ENCODE results near the gene FAM111A.

FAM111A gene

DNA sequence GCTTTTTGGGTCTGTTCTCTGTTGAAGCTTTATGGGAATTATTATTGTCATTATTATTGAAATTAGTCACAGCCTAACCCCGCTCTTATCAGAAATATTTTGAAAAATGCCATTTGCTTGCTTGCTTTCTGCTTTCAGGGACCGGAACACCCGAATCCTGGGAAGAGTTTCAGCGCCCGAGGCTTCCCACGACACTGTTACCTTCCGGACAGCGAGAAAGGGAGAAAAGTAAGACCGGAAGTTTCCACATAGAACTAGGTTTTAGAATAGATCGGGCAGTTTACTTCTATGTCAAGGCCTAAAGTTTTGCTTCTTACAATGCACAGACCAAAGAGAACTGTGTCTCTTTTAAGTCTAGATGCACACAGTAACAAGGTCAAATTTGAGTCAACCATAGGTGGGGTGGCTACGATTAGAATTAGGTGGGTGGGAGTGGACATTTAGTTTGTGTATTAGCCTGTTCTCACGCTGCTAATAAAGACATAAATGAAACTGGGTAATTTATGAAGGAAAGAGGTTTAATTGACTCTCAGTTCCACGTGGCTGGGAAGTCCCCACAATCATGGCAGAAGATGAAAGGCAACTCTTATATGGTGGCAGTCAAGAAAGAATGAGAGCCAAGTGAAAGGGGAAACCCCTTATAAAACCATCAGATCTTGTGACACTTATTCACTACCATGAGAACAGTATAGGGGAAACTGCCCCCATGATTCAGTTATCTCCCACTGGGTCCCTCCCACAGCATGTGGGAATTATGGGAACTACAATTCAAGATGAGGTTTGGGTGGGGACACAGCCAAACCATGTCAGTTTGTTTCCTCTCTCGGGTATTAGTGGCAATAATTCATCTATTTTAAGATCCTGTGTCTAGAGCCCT is 57.1 kb downstream of the FAM111A start:
- CTCF ChIA-PET, result interaction anchor here (0.7 to 2.7 kb wide), 7 partner anchors 13 to 561 kb away, joined by 3 to 17 read pairs (median 4); partner anchors contain the start of gene DTX4
- POLR2A ChIA-PET, result no interaction called here

GRCh38 chr11:59200423-59200746 is 57.7 kb downstream of the FAM111A start:
- Histone ChIP-seq H3K36me3 (ENCODE audit: control insufficient read depth in 2 of 2, insufficient read depth in 1 of 2, low read length in 2 of 2) (peaks cover 0 to 36% of the 10 kb centered on the region in 2 experiments; a peak in 1 of 3 replicates), H3K4me1 (ENCODE audit: control insufficient read depth, insufficient read depth, low read length) (no peaks in the 10 kb centered on the region), H3K4me3 (ENCODE audit: low read depth, low read length) (no peak overlapping the region), H3K27ac (ENCODE audit: extremely low read depth, low read depth, low read length) (no peak overlapping the region), H3K9me3 (ENCODE audit: control insufficient read depth, insufficient read depth, low read depth, low read length) (no peaks in the 10 kb centered on the region)
- CTCF ChIA-PET, result interaction anchor here (0.9 to 1.9 kb wide), 2 partner anchors 14 to 25 kb away, joined by 3 to 4 read pairs; no protein-coding TSS in a partner anchor
- POLR2A ChIA-PET, result no interaction called here
- TF ChIP-seq, protein P1, sequence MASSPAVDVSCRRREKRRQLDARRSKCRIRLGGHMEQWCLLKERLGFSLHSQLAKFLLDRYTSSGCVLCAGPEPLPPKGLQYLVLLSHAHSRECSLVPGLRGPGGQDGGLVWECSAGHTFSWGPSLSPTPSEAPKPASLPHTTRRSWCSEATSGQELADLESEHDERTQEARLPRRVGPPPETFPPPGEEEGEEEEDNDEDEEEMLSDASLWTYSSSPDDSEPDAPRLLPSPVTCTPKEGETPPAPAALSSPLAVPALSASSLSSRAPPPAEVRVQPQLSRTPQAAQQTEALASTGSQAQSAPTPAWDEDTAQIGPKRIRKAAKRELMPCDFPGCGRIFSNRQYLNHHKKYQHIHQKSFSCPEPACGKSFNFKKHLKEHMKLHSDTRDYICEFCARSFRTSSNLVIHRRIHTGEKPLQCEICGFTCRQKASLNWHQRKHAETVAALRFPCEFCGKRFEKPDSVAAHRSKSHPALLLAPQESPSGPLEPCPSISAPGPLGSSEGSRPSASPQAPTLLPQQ (tag by site-specific recombination; IDR thresholded peaks at IDR 0.05), result no peak
- TF ChIP-seq ZSCAN16 (tag by site-specific recombination; IDR thresholded peaks at IDR 0.05), result no peak
- no peak for TF ChIP-seq TRIM28 (IDR thresholded peaks at IDR 0.05; ENCODE audit: borderline replicate concordance, low read length)
- TF ChIP-seq ZNF23 (tag by site-specific recombination; IDR thresholded peaks at IDR 0.05; ENCODE audit: borderline replicate concordance), result no peak
- TF ChIP-seq ZNF133 (tag by site-specific recombination; IDR thresholded peaks at IDR 0.05), result no peak
- TF ChIP-seq, protein P2, sequence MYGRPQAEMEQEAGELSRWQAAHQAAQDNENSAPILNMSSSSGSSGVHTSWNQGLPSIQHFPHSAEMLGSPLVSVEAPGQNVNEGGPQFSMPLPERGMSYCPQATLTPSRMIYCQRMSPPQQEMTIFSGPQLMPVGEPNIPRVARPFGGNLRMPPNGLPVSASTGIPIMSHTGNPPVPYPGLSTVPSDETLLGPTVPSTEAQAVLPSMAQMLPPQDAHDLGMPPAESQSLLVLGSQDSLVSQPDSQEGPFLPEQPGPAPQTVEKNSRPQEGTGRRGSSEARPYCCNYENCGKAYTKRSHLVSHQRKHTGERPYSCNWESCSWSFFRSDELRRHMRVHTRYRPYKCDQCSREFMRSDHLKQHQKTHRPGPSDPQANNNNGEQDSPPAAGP (tag by site-specific recombination; IDR thresholded peaks at IDR 0.05), result no peak
- TF ChIP-seq, protein P3, sequence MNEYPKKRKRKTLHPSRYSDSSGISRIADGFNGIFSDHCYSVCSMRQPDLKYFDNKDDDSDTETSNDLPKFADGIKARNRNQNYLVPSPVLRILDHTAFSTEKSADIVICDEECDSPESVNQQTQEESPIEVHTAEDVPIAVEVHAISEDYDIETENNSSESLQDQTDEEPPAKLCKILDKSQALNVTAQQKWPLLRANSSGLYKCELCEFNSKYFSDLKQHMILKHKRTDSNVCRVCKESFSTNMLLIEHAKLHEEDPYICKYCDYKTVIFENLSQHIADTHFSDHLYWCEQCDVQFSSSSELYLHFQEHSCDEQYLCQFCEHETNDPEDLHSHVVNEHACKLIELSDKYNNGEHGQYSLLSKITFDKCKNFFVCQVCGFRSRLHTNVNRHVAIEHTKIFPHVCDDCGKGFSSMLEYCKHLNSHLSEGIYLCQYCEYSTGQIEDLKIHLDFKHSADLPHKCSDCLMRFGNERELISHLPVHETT (tag by site-specific recombination; IDR thresholded peaks at IDR 0.05), result no peak
- no peak for TF ChIP-seq ZNF404 (tag by site-specific recombination; IDR thresholded peaks at IDR 0.05)
- TF ChIP-seq ZNF76 (tag by site-specific recombination; IDR thresholded peaks at IDR 0.05; ENCODE audit: borderline replicate concordance, low read depth), result no peak

More for the DNA sequence above, 57.1 kb downstream of the FAM111A start:
- Histone ChIP-seq H3K9me3 (ENCODE audit: control insufficient read depth, insufficient read depth, low read depth, low read length) (no peaks in the 10 kb centered on the region), H3K4me1 (ENCODE audit: control insufficient read depth, insufficient read depth, low read length) (no peaks in the 10 kb centered on the region), H3K4me3 (ENCODE audit: low read depth, low read length) (no peak overlapping the region), H3K27ac (ENCODE audit: extremely low read depth, low read depth, low read length) (no peak overlapping the region), H3K36me3 (ENCODE audit: control insufficient read depth in 2 of 2, insufficient read depth in 1 of 2, low read length in 2 of 2) (peaks cover 0 to 37% of the 10 kb centered on the region in 2 experiments; a peak in 1 of 3 replicates)
- TF ChIP-seq ZNF76 (tag by site-specific recombination; IDR thresholded peaks at IDR 0.05; ENCODE audit: borderline replicate concordance, low read depth), result no peak
- TF ChIP-seq ZNF768 (tag by site-specific recombination; IDR thresholded peaks at IDR 0.05), result no peak
- no peak for TF ChIP-seq ZNF514 (tag by site-specific recombination; IDR thresholded peaks at IDR 0.05)
- TF ChIP-seq ZNF114 (tag by site-specific recombination; IDR thresholded peaks at IDR 0.05), result no peak
- no peak for TF ChIP-seq ZBTB49 (tag by site-specific recombination; IDR thresholded peaks at IDR 0.05; ENCODE audit: low read depth)
- TF ChIP-seq MEIS1 (CRISPR knock-in tag; IDR thresholded peaks at IDR 0.05; ENCODE audit: borderline replicate concordance), result no peak
- no peak for TF ChIP-seq ZNF416 (tag by site-specific recombination; IDR thresholded peaks at IDR 0.05)
- TF ChIP-seq, protein P1 (tag by site-specific recombination; IDR thresholded peaks at IDR 0.05), result no peak
- TF ChIP-seq ZBTB8A (tag by site-specific recombination; IDR thresholded peaks at IDR 0.05), result no peak
- TF ChIP-seq ZNF211 (tag by site-specific recombination; IDR thresholded peaks at IDR 0.05; ENCODE audit: low read depth), result no peak
- TF ChIP-seq ZNF133 (tag by site-specific recombination; IDR thresholded peaks at IDR 0.05), result no peak
- no peak for TF ChIP-seq ZNF701 (tag by site-specific recombination; IDR thresholded peaks at IDR 0.05)
- TF ChIP-seq ZNF571 (tag by site-specific recombination; IDR thresholded peaks at IDR 0.05), result no peak
- TF ChIP-seq MYNN (tag by site-specific recombination; IDR thresholded peaks at IDR 0.05; ENCODE audit: borderline replicate concordance), result no peak
- no peak for TF ChIP-seq ZNF138 (tag by site-specific recombination; IDR thresholded peaks at IDR 0.05; ENCODE audit: borderline replicate concordance)
- TF ChIP-seq KLF9 (tag by site-specific recombination; IDR thresholded peaks at IDR 0.05; ENCODE audit: low read depth), result no peak
- no peak for TF ChIP-seq KLF8 (tag by site-specific recombination; IDR thresholded peaks at IDR 0.05)
